K562 (cell line): ENCODE results near the gene RNF44. TPM values are rescaled to one million over a fixed set of nuclear protein-coding genes. Genes with fewer than 3 reads are reported as not detected.

Experiments
- ATF2 ChIP-seq: sonication (generic); formaldehyde crosslinking; IDR thresholded peaks from 2 replicates; pipeline ENCODE4 v1.8.1; 2022; ENCODE audit warnings: missing genetic modification reagents
- CUX1 ChIP-seq: fragments of 200-800 bp; sonication (Bioruptor generic); IDR thresholded peaks from 2 replicates; pipeline ENCODE4 v1.6.1; 2016; ENCODE audit warnings: missing genetic modification characterization, missing compliant biosample characterization
- E4F1 ChIP-seq: fragments of 250-450 bp; sonication (Bioruptor Pico); IDR thresholded peaks from 2 replicates; pipeline ENCODE4 v1.5.0; 2021; ENCODE audit warnings: mild to moderate bottlenecking, borderline replicate concordance
- KDM5B ChIP-seq: fragments of 200-600 bp; sonication (generic); IDR thresholded peaks from 2 replicates; pipeline ENCODE4 v1.6.1; 2012; ENCODE audit warnings: low read depth, mild to moderate bottlenecking, moderate library complexity, low read length, control low read depth, inconsistent platforms; ENCODE audit not compliant: insufficient replicate concordance
- RBM17 ChIP-seq: fragments of 200-400 bp; formaldehyde crosslinking; IDR thresholded peaks from 2 replicates; pipeline ENCODE4 v1.6.1; 2017; ENCODE audit warnings: low read depth, mild to moderate bottlenecking, low read length, borderline replicate concordance
- SMARCA4 ChIP-seq: fragments of 450-650 bp; IDR thresholded peaks from 2 replicates; pipeline ENCODE4 v1.6.1; 2016
- TAL1 ChIP-seq: fragments of 450-650 bp; IDR thresholded peaks from 2 replicates; pipeline ENCODE4 v1.6.1; 2016; ENCODE audit warnings: mild to moderate bottlenecking
- TFAP4 ChIP-seq: sonication (generic); formaldehyde crosslinking; IDR thresholded peaks from 2 replicates; pipeline ENCODE4 v1.8.0; 2022; ENCODE audit warnings: missing genetic modification reagents, mild to moderate bottlenecking, moderate library complexity, borderline replicate concordance
- ZBTB26 ChIP-seq: fragments of 450-650 bp; formaldehyde crosslinking; IDR thresholded peaks from 2 replicates; pipeline ENCODE4 v1.4.0; 2022; ENCODE audit warnings: missing genetic modification characterization
- ZBTB9 ChIP-seq: fragments of 450-650 bp; formaldehyde crosslinking; IDR thresholded peaks from 2 replicates; pipeline ENCODE4 v1.4.0; 2020; ENCODE audit warnings: mild to moderate bottlenecking, moderate library complexity
- ZNF395 ChIP-seq: fragments of 200-800 bp; sonication (Bioruptor generic); IDR thresholded peaks from 2 replicates; pipeline ENCODE4 v1.6.1; 2017; ENCODE audit warnings: missing genetic modification characterization, missing compliant biosample characterization
- polyA plus RNA-seq, 8 experiments: library from polyadenylated mRNA; depleted of rRNA in 4 of 8; stranded (reverse) in 5 of 8; unstranded in 3 of 8; fragments of >200 nt; fragmentation: Nextera tagmentation in 2 of 8; fragmentation: Illumina TruSeq in 1 of 8; extraction: Ambion mirVana in 2 of 8; extraction: Trizol in 1 of 8; gene quantifications; 2 replicates each; pipeline versions ENCODE4 v1.2.1 to v1.2.3, GENCODE V29; 2011 to 2014; ENCODE audit warnings: inconsistent platforms in 1 of 8, missing spikeins in 1 of 8
- total RNA-seq, 7 experiments: library from RNA; depleted of rRNA in 6 of 7; stranded (reverse); fragments of >200 nt in 6 of 7; fragmentation: Illumina TruSeq in 2 of 7; extraction: Trizol in 2 of 7; gene quantifications; 2 replicates each; pipeline versions ENCODE4 v1.2.1 to v1.2.3, GENCODE V29; 2011 to 2021; ENCODE audit warnings: low replicate concordance in 1 of 7

The RNF44 gene
- total and polyA plus RNA-seq, 9 of the 15 experiments (the other 6 are each of a cell fraction or from before 2014, with no cell fraction given), result 1.6 to 82.6 (median 7.4) TPM

GRCh38 chr5:176536132-176536901 is 885 bp downstream of the RNF44 start (continued):
- TF ChIP-seq ZNF395 (CRISPR knock-in tag) (no peak), KDM5B (peak; percentile 31), TAL1 (no peak), E4F1 (CRISPR knock-in tag) (no peak), ATF2 (no peak), ZBTB9 (CRISPR knock-in tag) (no peak), SMARCA4 (no peak), TFAP4 (CRISPR knock-in tag) (peak; percentile 86), RBM17 (no peak), ZBTB26 (CRISPR knock-in tag) (no peak), CUX1 (CRISPR knock-in tag) (no peak)
